ENCODE data around the gene ARMH4.

Gene ARMH4

DNA sequence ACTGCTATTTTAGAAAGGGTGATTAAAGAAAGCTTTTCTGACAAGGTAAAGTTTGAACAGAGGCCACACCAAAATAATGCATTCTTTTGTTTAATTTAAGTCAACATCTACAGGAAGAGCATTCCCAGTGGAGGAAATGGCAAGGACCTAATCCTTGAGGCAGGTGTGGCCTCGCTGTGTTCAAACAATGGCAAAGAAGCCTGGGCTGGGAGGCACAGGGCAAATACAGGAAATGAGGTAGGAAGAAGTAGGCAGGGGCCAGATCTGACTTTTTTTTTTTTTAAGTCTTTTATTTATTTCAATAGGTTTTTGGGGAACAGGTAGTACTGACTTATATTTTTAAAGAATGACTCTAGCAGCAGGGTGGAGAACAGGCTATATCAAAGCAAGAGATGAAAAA, 53.5 kb downstream of the ARMH4 start:
- no peak for DNase-seq

DNA sequence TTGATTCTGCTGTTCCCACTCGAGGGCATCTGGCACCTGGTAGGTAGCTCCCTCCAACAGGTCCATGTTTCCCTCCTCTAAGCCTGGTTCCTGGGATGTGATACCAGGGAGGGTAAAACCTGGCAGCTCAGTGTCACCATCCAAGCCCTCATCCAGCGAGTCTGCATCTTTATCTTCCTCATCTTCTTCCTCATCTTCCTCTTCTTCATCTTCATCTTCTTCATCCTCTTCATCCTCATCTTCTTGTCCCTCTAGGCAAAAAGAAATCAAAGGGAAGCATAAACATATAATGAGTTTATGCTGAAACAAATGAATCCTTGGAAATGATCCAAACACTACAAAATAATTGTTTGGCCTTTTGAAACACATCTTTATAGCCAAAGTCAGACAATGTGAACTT, 55.3 kb downstream of the ARMH4 start:
- DNase-seq: no peak

DNA sequence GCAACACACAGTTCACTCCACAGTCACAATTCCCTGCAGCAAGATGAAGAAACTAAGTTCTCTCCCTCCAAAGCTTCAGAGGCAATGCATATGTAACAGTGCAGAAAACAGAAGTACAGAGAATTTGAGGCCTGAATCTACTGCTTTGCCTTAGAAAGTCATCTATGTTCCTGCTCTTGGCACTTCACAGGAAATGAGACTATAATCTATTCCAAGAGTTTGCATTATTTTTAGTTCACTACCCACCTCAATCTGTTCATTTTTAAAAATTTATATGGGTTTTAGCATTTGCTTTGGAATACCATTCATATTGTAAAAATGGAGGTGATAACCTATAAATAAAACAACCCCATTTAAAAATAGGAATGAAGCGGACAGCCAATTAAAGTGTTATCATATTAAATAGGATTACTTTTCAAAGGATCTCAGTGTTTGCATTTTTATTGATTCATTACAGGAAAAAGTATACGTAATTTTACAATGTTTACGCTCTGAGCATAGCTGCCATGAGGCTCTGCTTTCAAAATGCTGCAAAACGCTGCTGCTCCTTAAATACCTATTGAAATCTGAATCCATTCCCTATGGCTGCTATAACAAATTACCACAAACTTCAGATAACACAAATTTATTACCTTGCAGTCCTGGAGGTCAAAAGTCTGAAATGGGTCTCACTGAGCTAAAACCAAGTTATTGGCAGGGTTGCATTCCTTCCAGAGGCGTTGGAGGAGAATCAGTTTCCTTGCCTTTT, 60.0 kb downstream of the ARMH4 start:
- no peak for DNase-seq

DNA sequence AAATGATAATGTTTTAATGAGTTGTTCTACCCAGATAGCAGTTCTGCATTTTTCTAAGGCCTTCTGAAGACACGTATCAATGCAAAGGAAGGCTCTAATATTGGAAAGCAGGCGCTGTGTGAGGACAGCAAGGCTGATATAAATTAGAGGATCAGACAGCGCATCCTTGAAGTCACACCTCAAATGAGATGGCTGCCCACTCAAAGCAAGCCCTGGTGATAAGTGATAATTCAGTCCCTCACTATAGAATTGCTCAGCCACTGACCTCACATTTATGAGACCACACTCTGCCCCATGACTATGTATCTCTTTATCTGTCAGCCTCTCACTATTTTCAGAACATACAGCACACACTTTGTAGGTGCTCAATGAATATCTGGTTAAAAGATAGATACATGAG, 62.4 kb downstream of the ARMH4 start:
- no peak for DNase-seq

DNA sequence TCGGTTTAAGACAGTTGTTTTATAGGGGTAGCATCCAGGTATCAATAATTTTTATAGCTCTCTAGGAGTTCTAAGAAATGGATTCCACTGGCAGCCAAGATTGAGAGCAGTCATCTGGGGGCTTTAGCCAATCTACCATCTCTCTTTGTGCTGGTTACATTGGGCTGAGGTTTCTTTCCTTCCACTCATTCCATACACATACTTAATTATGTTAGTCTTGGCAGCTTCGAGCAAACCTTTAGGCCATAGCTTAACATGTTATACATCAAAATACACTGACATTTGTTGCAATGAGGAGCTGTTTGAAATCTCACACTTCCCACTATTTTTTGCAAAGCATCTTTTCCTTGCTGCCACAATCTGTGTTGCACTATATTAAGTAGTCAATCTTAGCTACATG, 63.1 kb downstream of the ARMH4 start:
- DNase-seq: no peak

DNA sequence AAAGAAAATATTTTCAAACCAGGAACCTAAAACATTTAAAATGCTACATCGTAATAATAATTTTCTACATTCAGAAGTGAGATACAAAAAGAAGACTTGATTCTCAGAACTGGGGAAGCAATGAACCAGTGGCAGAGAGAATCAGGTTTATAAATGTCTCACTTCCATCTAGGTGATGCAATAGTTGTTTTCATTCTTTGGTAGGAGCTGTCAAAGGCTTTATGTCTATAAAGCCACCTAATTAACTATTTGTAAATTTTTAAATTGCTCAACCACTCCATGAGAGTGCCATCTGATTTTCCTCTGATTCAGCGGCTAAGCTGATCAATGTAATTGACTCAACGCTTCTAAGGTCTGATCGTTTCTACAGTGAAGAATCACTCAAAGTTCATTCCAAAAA, 66.1 kb downstream of the ARMH4 start:
- DNase-seq: no peak

DNA sequence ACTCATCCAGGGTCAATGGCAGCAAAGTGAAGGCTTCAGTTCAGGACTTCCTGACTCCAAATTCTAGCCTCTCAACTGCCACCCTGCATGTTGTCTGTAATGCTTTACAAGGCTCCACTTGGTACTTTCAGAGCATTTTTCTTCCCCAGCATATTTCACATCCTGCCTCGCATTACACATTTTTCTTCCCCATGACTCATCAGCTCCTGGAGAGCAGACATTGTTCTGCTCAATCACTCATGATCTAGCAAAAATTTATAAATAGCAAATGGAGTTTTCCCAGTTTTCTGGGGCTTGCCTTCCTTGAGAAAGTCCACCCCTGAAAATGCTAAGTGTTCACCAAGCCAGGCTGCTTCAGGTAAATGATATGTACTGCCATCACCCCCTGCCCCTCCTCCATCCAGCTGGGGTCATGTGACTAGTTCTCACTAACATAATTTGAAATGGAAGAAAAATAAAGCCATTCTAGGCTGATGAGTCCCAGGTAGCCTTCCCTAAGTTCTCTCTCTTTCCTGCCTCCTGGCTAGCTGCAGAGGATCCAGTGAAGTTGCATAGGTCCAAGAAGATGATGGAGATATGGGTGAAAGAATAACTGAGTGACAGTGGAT, 69.4 kb downstream of the ARMH4 start:
- DNase-seq: no peak

DNA sequence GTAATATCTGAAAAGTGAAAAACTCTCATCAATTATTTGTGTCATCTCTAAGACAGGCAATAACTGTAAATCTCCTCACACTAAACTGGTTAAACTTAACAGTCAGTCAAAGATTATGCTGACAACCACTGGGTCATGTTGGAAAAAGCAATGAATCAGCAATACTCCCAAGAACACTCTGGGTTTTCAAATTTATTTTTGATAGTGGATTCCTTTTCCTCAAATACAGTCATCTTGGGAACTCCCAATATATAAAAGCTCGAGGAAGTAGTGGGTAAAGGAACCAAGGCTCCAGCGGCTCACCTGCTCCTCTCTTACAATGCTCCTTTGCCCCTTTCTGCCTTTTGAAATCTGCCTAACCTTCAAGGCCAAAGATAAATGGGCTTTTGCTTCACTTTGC, 70.0 kb downstream of the ARMH4 start:
- DNase-seq: no peak

DNA sequence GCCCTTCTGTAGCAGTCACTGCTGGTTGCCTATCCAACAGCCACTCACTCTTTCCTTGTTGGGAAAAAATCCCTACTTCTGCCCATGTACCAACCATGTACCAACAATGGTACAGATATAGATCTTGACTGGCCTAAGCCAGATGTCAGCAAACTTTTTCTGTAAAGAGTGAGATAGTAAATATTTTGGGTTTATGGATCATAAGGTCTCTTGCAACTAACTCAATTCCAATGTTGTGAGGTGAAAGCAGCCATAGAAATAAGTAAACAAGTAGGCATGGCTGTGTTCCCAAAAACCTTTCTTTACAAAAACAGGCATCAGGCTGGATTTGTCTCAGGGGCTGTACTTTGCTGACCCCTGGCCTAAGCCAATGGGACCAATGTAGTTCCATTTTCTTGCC, 73.5 kb downstream of the ARMH4 start:
- no peak for DNase-seq

DNA sequence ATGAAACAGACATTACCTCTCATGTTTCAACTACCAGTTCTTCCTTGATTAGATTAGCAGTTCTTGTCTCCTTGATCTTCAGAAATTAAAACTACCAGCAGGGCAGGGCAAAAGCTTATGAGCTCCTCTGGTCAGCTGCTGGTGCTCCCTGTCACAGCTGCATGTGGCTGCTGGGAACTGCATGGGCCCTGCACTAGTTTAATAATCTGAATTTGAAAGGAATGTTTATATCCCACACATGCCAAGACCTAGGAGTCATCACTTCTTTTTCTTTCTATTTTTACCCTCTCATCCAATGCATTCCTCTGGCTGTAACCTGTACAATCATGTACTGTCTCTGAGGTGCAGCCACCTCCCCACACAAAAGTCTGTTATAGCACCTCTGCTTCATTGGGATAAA, 73.9 kb downstream of the ARMH4 start:
- no peak for DNase-seq

DNA sequence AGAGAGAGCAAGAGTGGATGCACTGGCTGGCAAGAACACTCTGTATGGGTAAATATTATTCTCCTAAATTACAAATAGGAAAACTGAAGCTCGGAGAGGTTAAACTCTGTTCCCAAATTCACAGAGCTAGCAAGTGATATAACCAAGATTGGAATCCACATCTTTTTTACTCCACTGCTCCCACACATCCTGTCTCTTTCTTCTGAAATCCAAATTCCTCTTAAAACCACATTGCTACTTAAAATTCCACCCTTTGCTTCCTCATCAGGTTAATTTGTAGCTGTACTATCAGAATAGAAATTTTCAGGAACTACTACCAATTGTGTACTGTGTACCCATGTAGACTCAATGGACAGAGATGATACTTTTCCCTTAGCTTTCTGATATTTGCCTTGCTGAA, 74.4 kb downstream of the ARMH4 start:
- DNase-seq: no peak

DNA sequence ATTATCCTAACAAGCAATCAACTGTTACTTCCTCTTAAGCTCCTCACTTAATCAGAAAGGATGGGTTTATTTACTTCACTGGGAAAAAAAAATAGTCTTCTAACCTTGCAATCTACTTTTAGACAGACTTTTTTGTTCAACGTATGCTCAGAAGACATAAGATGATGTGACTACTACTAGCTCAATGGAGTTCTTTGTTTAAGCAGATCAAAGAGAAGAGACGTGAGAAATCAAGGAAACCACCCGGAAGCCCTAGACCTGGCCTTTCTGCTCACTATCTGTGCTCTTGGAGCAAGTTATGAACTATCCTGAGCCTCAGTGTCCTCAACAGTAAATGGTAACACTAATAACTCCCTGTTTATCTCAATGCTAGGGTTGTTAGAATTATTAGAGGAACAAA, 78.5 kb downstream of the ARMH4 start:
- DNase-seq: no peak

DNA sequence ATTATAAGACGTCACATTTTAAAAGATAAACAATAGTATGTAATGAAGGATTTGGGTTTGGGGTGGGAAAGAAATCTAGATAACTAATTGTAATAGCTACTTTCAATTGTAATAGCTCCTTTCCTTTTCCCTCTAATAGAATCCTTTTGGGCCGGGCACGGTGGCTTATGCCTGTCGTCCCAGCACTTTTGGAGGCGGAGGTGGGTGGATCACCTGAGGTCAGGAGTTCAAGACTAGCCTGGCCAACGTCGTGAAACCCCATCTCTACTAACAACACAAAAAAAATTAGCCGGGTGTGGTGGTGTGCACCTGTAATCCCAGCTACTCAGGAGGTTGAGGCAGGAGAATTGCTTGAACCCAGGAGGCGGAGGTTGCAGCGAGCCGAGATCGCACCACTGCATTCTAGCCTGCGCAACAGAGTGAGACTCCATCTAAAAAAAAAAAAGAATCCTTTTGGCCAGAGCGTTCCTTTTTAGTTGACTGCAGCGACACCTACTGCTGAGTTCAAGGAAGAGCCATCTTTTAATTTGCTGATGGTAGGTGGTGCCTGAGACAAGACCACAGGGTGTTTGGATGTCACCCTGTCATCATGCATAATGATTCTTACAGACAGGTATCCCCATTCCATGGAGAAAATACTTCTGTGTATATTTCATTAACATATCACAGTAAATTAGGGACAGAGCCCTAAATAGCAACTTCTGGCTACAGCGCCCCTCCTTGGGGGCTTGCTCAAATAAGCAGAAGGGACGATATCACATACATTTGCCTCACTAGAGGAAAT, 79.5 kb downstream of the ARMH4 start:
- peak; percentile 11 for DNase-seq

DNA sequence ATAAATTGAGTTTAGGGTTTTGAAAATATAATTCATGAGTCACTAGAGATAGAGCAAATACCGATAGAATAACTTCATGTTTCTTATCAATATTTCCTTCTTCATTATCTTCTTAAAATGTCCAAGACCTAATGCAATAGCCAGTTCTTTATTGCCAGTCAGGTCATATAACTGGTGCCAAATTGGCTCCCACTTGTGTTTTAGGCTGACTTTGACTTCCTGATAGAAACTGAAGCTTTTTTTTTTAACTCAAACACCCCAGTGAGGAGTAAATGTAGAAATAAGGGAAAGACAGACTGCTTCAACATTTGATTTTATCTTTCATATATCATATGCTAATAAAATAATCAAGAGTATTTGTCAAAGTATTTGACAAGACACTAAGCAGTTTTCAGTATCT, 80.7 kb downstream of the ARMH4 start:
- no peak for DNase-seq

DNA sequence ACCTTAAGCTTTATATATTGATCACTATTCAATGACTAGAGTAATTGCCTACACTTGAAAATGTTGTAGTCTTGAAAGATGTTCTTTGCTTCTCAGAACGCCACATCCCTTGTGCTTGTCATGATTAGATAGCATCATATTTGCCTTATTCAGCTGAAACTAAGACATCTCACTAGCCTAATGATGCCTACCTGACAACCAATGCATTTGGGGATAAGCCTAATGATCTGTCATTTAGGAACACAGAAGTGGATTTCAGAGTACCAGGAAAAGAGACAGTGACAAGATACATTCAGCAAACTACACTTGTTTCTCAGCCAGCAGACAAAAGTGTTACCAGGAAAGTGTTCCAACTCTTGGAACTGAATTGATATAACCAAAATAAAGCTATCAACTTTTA, 83.7 kb downstream of the ARMH4 start:
- no peak for DNase-seq

DNA sequence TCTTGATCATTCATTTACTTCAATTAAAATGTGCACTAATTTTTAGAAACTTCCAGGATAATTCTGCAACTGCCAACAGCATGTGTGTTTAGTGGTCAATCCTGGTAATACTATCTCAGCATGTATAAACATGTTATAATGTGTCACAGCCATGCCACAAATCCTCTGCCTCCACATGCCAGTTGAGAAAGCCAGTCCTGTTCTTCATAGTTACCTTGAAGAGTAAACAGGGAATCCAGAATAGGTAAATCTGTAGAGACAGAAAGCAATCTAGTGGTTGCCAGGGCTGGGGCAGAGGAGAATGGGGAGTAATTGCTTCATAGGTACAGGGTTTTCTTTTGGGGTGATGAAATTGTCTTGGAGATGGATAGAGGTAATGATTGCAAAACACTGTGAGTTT, 85.9 kb downstream of the ARMH4 start:
- DNase-seq: no peak

DNA sequence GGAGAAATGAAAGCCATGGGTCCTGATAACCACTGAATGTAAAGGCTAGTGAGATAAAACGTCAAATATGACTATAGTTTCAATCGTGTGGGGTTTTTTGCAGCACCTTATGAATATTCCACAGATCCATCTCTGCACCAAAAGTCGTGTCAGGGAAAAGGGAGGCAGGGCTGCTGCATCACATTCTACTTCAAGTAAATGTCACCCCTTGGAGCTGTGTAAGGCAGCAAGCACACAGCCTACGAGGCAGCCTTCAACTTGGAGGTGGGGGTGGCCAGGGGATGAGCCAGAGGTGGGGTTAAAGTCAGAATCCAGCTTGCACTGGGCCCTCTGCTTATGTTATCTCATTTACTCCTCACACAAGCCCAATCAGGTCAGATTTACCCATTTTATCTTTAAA, 90.4 kb downstream of the ARMH4 start:
- no peak for DNase-seq

DNA sequence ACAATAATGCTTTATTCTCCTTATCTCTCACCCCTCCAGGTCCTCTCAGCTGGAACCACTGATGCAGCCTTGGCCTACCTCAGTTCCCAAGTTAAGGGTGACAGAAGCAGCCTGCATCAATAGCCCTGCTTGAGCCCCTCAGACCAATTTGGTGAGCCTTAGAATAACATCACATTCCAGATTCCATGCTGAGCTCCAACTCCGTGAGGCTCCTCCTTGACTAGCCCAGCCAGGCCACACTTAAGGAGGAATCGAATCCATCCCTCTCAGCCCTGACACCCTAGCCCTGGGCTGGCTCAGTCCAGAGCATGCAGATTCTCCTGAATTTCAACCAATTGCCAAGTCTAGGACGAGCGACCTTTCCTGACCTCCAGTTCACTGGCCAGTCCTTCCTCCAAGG, 91.1 kb downstream of the ARMH4 start:
- no peak for DNase-seq

DNA sequence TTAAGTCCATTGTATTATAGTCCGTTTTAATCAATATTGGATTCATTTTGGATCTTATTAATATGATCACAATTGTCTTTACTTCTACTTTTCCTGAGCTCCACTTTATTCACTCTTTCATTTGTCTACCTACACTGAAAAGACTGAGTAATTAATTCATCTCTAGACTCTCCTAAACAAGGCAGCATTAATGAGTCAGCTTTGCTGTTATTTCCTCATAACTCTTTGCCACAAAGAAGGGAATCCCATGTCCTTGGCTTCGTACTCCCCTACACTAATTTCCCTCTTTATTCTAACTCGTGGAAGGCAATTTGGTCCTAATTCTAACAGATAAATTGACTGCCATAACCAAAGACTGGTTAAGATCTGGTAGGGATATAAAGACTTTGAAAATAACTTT, 91.9 kb downstream of the ARMH4 start:
- DNase-seq: no peak

DNA sequence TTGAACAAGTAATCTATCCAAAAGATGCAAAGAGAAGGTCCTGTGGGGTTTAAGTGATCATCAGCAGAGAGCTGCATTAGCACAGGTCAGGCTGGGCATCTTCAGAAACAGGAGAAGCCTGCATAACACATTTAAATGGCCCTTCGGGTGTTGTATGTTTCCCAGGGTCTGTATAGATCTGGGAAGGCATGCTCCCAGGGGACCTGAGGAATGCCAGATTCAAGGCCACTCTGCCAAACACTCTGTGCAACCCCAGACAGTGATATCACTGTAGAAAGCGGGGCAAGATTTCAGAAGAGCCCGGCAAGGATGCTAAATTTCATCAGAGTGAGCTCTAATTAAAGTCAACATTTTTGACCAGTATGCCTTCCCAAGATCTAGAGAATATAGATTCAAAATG, 92.9 kb downstream of the ARMH4 start:
- no peak for DNase-seq

DNA sequence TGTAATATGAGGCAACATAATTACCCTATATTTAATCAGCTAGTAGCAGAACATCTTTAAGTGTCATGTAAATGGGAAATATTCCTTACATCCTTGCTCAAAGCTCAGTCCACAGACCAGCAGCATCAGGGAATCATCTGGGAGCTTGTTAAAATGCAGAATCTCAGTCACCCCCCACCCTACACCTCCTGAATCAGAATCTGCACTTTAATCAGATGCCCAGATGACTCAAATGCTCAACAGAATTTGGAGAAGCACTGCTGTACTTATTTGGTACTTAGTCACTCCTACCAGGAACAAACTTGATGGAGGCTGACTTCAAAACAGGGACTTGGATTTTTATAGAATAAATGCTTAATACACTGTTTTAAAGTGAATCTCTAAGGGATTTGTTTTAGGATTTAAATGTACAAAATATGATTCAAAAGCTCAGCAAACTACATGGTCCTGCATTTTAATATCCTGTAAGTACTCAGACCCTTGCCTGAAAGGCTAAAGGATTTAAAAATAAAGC, 96.5 kb downstream of the ARMH4 start:
- no peak for DNase-seq

DNA sequence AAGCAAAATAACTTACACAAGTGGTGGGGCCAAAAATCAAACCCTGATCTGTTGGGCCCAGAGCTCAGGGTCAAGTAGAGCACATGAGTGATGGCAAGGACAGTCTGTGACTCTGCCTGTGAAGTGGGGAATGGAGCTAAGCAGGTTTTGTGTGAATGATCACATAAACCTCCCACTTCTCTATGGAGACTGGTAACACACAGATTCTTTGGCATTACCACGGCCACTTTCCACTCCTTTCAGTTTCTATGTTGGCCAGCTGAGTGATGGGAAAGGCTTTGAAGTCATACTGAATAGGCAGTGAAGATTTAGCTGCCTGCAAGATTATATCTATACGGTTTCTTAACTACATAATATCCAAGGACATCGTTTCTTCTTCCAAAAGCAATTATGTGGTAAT, 97.9 kb downstream of the ARMH4 start:
- DNase-seq: no peak

DNA sequence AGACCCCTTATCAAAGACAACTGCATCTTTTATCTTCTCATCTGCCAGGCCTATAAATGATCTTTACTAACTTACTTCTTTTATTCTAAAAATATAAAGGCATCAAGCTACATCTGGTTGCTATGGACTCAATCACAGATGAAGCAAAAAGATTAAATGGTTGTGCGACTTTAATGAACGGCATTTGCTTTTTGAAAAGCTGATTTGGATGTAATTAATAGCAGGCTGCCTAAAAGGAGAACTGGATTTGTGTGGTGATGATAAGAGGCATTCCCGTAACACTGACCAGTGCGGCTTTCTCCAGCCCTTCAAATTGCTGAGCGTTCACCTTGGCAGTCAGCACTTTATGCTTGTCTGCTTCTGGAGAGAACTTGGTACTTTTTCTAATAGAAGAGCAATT, 103.8 kb downstream of the ARMH4 start:
- no peak for DNase-seq

DNA sequence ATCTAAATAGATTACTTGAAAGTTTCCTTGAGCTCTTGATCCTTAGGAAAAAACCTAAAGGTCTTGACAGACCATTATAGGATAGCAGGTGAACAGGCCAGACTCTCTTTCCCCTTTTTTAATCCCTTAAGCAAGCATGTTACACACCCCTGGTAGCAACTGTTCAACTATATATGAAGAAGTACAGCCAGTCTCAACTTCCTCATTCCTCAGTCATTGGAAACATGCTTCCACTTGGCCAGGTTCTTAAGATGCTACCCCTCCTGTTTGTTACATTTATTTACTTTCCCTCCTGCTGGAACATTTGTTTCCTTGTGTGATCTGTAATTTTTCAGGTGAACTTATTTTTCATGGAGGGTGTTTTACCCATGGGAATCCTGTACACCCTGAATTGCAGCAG, 124.1 kb downstream of the ARMH4 start:
- DNase-seq: no peak
